NCI-H1092 treated with DMSO at 0.1 percent for 48 hours (cell line): ENCODE results near the gene TENT4B.
A peak's percentile ranks its signal among the peaks of the same experiment; 100 is the strongest.

Experiments
- DNase-seq: peaks from one replicate; lab custom pipeline; 2025; lab: John Stamatoyannopoulos, UW

TENT4B gene

GRCh38 chr16:50256604-50257003, 103.5 kb downstream of the TENT4B start:
- no peak for DNase-seq

GRCh38 chr16:50257876-50258275, 104.8 kb downstream of the TENT4B start:
- DNase-seq = no peak

GRCh38 chr16:50259334-50260205, 106.5 kb downstream of the TENT4B start:
- peak; percentile 66 for DNase-seq

DNA sequence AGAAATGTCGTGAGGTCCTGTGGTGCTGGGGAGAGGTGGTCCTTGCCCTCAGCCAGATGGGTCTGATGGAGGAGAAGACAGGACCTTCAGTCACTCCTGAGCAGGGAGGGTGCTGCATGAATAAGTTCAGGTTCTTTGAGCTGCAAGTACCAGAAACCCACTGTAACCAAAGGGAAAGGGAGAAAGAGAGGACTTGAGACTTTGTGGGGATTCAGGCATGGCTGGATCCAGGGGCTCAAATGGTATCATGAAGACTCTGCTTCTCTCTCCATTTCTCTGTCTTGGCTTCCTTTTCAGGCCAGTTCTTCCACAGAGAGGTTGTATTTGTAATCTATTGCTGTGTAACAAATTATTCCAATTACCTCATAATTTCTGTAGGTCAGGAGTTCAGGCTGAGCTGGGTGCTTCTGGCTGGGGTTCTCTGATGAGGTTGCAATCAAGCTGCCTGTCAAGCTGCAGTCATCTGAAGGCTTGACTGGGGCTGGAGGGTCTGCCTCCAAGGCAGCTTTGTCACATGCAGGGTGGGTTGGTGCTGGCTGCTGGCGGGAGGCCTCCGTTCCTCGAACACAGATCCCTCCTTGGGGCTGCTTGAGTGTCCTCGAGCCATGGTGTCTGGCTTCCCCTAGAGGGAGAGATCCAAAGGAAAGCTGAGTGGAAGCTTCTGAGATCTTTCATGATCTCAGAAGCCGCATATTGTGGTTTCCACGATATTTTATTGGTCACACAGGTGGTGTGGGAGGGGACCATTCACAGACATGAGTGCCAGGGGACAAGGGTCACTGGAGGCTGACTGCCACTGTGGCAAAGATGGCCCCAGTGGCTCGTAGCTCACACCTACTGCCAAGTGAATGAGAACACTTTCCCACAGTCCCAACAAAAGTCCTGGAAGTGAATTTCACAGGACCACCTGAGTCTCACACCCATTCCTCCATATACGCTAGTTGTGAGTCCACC, 107.4 kb downstream of the TENT4B start:
- DNase-seq = no peak

GRCh38 chr16:50261160-50261706, 108.1 kb downstream of the TENT4B start:
- DNase-seq = no peak

DNA sequence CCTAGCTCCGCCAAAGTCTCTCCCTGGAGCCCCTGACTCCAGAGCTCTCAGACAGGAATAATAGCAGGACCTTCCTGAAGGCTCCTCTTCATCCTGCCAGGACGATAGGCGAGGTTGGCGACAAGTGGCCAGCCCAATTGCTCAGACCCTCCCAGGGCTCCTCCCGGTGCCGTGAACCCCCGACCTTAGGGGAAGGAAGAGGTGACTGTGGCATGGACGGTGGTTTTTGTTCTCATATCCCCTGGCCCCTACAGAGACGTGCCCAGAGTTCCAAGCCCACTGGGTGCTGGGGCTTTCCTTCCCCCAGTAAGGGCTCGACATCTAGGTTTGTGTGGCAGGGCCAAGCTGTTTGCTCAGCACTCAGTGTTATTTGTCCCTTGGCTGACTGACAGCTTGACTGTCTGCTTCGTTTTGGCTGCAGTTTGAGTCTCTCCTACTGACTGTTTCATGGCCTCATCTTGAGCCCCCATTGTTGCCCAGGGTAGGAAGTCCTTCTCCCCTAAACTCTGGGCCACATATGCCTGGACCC, 108.7 kb downstream of the TENT4B start:
- DNase-seq = peak; percentile 68

DNA sequence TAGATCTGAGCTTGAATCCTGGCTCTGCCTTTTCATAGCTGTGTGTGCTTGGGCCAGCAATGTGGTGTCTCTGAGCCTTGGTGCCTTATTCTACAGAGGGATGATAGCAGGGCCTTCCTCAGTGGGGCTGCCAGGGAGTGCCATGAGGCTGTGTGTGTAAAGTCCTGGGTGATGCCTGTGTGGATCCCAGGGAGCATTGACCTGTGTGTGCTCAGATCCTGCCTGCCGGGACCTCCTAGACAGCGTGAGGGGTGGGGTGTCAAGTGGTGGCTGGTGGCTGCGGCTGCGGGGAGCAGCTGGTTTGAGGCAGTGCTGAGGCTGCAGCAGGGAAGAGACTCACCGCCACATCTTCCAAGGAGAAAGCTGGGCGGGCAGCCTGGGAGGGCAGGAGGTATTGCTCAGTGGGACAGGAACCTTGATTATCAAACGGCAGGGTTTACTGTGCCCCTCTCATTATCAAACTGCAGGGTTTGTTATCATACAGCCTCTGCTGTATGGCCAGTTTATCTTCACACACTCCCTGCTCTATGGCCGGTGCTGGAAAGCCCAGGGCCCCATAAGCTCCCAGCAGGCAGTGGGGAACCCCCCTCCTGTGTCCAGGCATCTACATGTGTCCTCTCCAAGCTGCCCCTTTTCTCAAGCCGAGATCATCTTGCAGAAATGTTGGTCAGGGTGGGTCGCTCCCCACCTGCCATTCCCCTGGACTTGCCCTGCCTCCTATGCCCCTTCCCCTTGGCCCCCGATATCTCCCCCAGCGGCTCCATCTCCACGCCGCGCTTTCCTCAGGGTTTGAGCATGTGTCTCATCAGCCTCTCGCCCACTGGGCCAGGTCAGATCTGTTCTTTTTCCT, 110.2 kb downstream of the TENT4B start:
- no peak for DNase-seq

GRCh38 chr16:50263940-50264929, 111.1 kb downstream of the TENT4B start:
- no peak for DNase-seq

GRCh38 chr16:50265260-50265659, 112.2 kb downstream of the TENT4B start:
- DNase-seq = peak; percentile 20

GRCh38 chr16:50265716-50266336, 112.7 kb downstream of the TENT4B start:
- no peak for DNase-seq

DNA sequence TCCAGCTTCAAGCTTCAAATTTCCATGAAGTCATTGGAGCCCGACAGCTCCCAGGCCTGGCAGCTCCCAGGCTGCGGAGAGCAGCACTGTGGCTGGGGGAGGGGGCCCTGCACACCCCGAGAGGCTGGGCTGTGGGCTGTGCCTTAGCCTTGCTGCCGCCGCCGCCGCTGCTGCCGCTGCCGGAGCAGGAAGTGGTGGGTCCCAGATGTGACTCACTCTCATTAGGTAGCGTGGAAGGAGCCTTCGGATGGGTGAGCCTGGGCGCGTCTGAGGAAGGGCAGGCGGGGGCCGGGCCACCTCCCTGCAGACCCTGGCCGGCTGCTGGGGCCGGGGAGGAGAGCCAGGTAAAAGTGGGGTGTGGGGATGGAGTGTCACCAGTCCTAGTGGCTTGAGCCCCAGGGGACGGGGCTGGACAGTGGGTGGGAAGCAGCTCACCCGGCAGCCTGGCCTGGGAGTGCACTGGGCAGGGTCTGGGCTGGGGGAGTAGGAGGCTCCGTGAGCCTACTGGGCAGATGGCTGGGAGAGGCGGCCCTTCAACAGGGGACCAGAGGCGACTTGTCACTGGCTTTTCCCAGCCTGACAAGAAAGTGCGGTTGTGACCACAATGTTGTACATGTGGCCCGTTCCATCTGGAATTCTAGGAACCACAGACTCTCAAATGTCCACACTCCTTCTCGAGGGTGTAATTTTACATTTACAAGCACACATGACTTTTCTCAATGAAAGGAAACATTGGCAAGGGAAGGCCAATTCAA, 113.4 kb downstream of the TENT4B start, which contains the start of gene ADCY7:
TSS of gene ADCY7 (plus strand) at position 215 of the 755 bp plus-strand sequence. CDS start 21,629 bp downstream, outside the sequence.
- DNase-seq = no peak

- no peak for DNase-seq
These were observed 114.1 kb downstream of the TENT4B start for GRCh38 chr16:50267151-50267631.

DNA sequence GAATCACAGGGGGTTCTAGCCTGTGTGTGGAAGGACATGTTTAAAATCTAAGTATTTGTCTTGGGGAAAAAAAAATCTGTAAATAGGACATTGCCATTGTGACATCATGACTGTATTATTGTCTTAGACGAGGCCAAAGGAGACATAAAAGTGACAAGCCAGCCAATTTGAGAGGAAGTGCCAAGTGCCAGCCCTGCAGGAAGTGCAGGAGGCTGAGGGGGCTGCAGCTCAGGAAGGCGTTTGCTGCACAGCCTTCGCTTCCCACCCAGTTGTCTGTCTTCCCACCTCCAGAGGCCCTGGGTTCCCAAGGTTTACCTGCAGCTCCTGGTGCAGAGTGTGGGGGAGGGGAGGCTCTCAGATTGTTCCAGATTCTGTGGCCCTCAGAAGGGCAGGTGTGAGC, 114.5 kb downstream of the TENT4B start:
- DNase-seq = no peak

DNA sequence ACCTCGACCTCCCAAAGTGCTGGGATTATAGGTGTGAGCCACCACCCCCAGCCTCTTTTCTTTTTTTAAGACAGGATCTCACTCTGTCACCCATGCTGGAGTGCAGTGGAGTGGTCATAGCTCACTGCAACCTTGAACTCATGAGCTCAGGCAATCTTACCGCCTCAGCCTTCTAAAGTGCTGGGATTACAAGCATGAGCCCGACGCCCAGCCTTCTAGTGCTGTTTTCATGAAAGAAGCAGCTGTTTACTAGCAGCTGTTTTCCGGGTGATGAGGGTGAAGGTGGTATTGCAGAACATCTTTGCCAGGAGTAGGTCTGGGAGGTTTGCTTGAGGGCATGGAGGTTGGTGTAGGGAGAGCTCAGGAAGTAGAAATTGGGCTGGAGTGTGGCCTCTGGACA, 115.2 kb downstream of the TENT4B start:
- no peak for DNase-seq

GRCh38 chr16:50269061-50269705, 116.1 kb downstream of the TENT4B start:
- no peak for DNase-seq

- no peak for DNase-seq
These were observed 116.8 kb downstream of the TENT4B start for GRCh38 chr16:50269769-50270509.

DNA sequence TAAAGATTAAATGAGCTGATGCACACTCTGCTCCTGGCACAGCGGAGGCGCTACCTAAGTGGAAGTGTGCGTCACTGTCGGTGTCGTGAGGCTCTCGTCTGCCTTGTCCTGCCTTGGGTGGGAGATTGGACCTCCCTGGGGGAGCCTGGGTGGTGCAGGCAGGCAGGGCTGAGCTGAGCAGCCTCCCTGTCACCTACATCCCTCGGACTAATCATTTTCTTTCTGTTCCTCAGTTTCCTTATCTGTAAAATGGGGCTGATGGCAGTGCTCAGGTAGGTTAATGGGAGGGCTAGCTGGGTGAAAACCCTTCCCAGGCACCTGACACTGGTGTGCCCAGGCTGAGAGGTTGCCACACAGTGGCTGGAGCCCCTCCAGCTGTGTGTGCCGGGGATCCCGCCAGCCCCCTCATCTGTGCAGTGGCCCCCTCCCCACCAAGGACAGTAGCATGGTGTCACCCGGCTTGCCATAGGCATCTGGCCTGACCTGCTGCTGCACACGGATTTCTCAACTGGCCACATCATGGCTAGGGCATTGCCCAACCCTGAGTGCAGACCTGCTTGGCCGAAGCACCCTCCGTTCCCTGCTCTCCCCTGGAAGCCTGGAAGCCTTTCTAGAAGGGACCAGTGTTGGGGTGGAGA, 117.5 kb downstream of the TENT4B start:
- no peak for DNase-seq
